KMS-11 (cell line): ENCODE results near the gene RGS8.

Source experiments
- H2AFZ ChIP-seq: fragments of 200-600 bp; sonication (generic); 2 replicates; pipeline ENCODE4 v1.6.1; 2016; ENCODE audit warnings: antibody characterized with exemption, mixed run types, low read depth
- H3K27ac ChIP-seq: fragments of 200-600 bp; sonication (generic); 2 replicates; pipeline ENCODE4 v1.6.1; 2016; ENCODE audit warnings: mild to moderate bottlenecking, mixed run types
- H3K27me3 ChIP-seq: fragments of 200-600 bp; sonication (generic); 2 replicates; pipeline ENCODE4 v1.6.1; 2017; ENCODE audit warnings: mild to moderate bottlenecking, low read depth, mixed run types, moderate library complexity; ENCODE audit not compliant: insufficient read depth
- H3K36me3 ChIP-seq: fragments of 200-600 bp; sonication (generic); 2 replicates; pipeline ENCODE4 v1.6.1; 2017; ENCODE audit warnings: mild to moderate bottlenecking, mixed run types; ENCODE audit not compliant: insufficient read depth
- H3K4me1 ChIP-seq: fragments of 200-600 bp; sonication (generic); 2 replicates; pipeline ENCODE4 v1.6.1; 2016; ENCODE audit warnings: mild to moderate bottlenecking, low read depth, mixed run types; ENCODE audit not compliant: poor library complexity, severe bottlenecking
- H3K4me2 ChIP-seq: fragments of 200-600 bp; sonication (generic); 2 replicates; pipeline ENCODE4 v1.7.0; 2016; ENCODE audit warnings: mild to moderate bottlenecking, mixed run types
- H3K4me3 ChIP-seq: fragments of 200-600 bp; sonication (generic); IDR thresholded peaks from 2 replicates; pipeline ENCODE4 v1.6.1; 2017; ENCODE audit warnings: low read depth, low read length, mixed read lengths; ENCODE audit not compliant: insufficient read depth
- H3K79me2 ChIP-seq: fragments of 200-600 bp; sonication (generic); 2 replicates; pipeline ENCODE4 v1.6.1; 2016; ENCODE audit warnings: low read depth, mixed run types; ENCODE audit not compliant: insufficient read depth
- H3K9ac ChIP-seq: fragments of 200-600 bp; sonication (generic); 2 replicates; pipeline ENCODE4 v1.6.1; 2016; ENCODE audit warnings: mild to moderate bottlenecking, mixed run types
- H4K20me1 ChIP-seq: fragments of 200-600 bp; sonication (generic); 2 replicates; pipeline ENCODE4 v1.6.1; 2016; ENCODE audit warnings: mild to moderate bottlenecking, mixed run types; ENCODE audit not compliant: insufficient read depth
- TF ChIP-seq, protein P1 (sequence below): fragments of 200-600 bp; sonication (generic); conservative IDR thresholded peaks from 2 replicates; pipeline ENCODE4 v1.6.1; 2017; ENCODE audit warnings: low read depth, mild to moderate bottlenecking, antibody characterized with exemption, low read length, moderate library complexity, mixed read lengths

Gene RGS8

DNA sequence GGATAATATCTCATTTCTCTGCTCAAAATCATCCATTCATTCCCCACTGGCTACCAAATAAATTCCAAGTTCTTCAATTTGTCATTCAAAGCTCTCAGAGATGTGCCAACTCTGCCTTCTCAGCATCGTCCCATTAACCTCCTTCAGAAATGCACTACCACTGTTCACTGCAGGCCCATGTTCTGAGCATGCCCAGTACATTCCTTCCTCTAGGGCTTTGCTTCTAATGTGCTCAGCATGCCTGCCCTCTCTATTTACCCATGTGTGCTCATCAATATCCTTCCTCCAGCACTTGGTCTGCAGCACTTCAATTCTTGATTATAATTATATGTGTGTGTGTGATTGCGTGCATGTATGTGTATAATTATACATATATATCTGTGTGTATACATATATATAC, 36.1 kb upstream of the RGS8 start:
- no peaks in the 10 kb centered on the region for H4K20me1 ChIP-seq
- H3K9ac ChIP-seq: no peak overlapping the region
- H2AFZ ChIP-seq: no peak overlapping the region
- H3K4me3 ChIP-seq: no peak overlapping the region
- TF ChIP-seq, protein P1, sequence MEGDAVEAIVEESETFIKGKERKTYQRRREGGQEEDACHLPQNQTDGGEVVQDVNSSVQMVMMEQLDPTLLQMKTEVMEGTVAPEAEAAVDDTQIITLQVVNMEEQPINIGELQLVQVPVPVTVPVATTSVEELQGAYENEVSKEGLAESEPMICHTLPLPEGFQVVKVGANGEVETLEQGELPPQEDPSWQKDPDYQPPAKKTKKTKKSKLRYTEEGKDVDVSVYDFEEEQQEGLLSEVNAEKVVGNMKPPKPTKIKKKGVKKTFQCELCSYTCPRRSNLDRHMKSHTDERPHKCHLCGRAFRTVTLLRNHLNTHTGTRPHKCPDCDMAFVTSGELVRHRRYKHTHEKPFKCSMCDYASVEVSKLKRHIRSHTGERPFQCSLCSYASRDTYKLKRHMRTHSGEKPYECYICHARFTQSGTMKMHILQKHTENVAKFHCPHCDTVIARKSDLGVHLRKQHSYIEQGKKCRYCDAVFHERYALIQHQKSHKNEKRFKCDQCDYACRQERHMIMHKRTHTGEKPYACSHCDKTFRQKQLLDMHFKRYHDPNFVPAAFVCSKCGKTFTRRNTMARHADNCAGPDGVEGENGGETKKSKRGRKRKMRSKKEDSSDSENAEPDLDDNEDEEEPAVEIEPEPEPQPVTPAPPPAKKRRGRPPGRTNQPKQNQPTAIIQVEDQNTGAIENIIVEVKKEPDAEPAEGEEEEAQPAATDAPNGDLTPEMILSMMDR: no peak
- no peak overlapping the region for H3K27ac ChIP-seq
- H3K79me2 ChIP-seq: no peaks in the 10 kb centered on the region
- H3K4me1 ChIP-seq: peaks cover 30% of the 10 kb centered on the region
- no peaks in the 10 kb centered on the region for H3K27me3 ChIP-seq
- H3K36me3 ChIP-seq: no peaks in the 10 kb centered on the region
- H3K4me2 ChIP-seq: no peak overlapping the region

DNA sequence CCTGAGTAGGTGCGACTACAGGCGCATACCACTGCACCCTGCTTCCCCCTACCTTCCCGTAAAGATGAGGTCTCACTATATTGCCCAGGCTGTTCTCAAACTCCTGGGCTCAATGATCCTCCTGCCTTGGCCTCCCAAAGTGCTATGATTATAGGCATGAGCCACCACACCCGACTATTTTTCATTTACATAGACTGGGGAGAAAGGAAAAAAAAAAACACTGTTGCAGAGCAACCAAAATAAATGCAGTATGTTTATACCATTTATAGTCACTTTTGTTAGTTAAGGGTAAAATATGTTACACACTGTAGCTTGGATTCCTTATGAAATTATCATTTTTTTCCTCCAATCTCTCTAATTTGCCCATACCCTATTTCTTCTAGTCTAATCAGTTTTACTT, 35.2 kb upstream of the RGS8 start:
- Histone ChIP-seq H3K27me3 (no peaks in the 10 kb centered on the region), H3K36me3 (no peaks in the 10 kb centered on the region), H3K4me1 (peaks cover 30% of the 10 kb centered on the region), H4K20me1 (no peaks in the 10 kb centered on the region), H3K79me2 (no peaks in the 10 kb centered on the region), H3K4me3 (no peak overlapping the region), H3K4me2 (no peak overlapping the region), H3K27ac (no peak overlapping the region), H2AFZ (no peak overlapping the region), H3K9ac (no peak overlapping the region)
- TF ChIP-seq, protein P1: no peak

DNA sequence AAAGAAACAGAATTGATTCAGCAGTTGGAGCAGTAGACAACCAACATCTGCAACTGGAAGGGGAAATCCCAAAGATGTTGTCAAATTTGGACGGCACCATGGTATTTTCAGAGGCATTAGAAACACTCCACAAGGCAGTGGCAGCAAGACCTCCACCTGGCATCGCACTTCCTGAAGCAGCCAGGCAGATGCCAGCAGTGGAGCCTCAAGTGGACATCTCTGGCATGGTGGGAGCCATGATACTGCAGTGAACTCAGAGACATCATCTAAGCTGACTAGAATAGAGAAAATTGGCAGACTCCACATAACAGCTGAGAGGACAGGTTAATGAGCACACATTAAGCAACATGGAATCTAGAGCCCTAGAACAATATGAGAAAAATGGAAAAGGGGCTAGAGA, 33.9 kb upstream of the RGS8 start:
- H4K20me1 ChIP-seq: no peaks in the 10 kb centered on the region
- no peak overlapping the region for H3K4me3 ChIP-seq
- H3K79me2 ChIP-seq: no peaks in the 10 kb centered on the region
- H3K27me3 ChIP-seq: no peaks in the 10 kb centered on the region
- peak overlapping the region; percentile 6; the same call in 1 of the 2 replicates for H3K4me2 ChIP-seq
- no peaks in the 10 kb centered on the region for H3K36me3 ChIP-seq
- no peak overlapping the region for H3K27ac ChIP-seq
- H3K9ac ChIP-seq: no peak overlapping the region
- H3K4me1 ChIP-seq: peaks cover 30% of the 10 kb centered on the region
- peak overlapping the region; percentile 14; the same call in 1 of the 2 replicates for H2AFZ ChIP-seq
- TF ChIP-seq, protein P1: no peak

DNA sequence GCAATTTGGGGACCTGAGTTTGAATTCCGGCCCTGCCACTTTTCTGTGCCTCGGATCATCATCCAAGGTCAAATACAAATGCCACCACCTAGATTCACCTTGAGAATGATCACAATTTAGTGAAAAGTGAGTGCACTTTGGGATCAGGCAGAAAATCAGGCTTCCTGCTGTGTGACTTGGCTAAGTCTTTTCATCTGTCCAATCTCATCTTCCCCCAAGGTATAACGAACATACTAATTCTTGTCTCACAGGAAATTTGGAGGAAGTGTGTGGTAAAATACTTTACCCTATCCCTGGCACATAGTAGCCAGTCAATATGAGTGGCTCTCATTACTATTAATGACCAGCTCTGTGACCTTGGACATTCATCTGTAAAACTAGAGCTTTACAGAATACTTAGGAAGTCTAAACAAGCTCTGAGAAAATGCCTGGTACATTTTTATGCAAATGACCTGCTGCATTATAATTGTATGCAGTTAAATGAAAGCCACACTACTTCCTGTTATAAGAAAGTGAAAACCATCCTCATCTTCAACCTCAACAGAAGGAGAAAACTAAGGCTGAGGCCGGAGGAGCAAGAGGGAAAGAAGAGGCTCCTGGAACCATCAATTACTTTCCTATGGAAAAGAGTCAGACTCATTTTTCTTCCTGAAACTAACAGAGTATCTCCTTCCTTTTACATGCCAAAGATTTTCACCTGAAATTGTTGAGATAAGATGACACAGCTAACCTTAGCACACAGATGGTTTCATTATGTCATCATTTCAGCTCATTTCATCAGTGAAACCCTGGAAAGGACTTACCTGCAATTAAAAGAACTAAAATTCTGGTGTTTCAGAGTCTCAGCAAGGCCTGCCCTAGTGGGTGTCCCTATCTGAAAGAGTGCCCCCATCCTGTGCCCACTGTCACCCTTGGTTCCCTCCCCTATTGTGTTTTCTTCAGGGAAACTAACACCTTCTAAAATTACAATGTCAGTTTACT, 32.6 kb upstream of the RGS8 start:
- no peak overlapping the region for H3K4me3 ChIP-seq
- H2AFZ ChIP-seq: no peak overlapping the region
- H3K27me3 ChIP-seq: no peaks in the 10 kb centered on the region
- TF ChIP-seq, protein P1: no peak
- no peaks in the 10 kb centered on the region for H3K79me2 ChIP-seq
- H3K27ac ChIP-seq: no peak overlapping the region
- H3K4me1 ChIP-seq: peaks cover 30% of the 10 kb centered on the region
- no peak overlapping the region for H3K9ac ChIP-seq
- H4K20me1 ChIP-seq: no peaks in the 10 kb centered on the region
- H3K4me2 ChIP-seq: peak overlapping the region; percentile 14; the same call in 1 of the 2 replicates
- H3K36me3 ChIP-seq: no peaks in the 10 kb centered on the region
